Gastroesophageal sphincter (tissue), 4 donors: Measurements from ENCODE around the gene PRMT1. TPM values are rescaled to one million over a fixed set of nuclear protein-coding genes. Genes with fewer than 3 reads are reported as not detected.
A peak's percentile ranks its signal among the peaks of the same experiment; 100 is the strongest.
"Not testable (repeated sequence)": the region's sequence is repeated elsewhere in the genome, so short reads cannot be mapped to it uniquely, and the experiment has no call there.

ENCODE experiments used
- ATAC-seq: fragments of 150-250 bp; one replicate; pipeline ENCODE4 v1.9.1; 2016; ENCODE audit warnings: mild to moderate bottlenecking, moderate library complexity
- H3K27ac ChIP-seq, 4 donors: fragments of 200-600 bp; sonication (generic) in 3 of 4; 1 replicate in 3 of 4; 2 replicates in 1 of 4; pipeline ENCODE4 v1.5.1; 2016 to 2019
- H3K27me3 ChIP-seq: fragments of 200-600 bp; sonication (generic); one replicate; pipeline ENCODE4 v1.5.1; 2019
- H3K36me3 ChIP-seq, 2 donors: fragments of 200-600 bp; sonication (generic); one replicate each; pipeline ENCODE4 v1.5.1; 2019; ENCODE audit warnings: control low read depth in 1 of 2
- H3K4me1 ChIP-seq, 3 donors: fragments of 200-600 bp; sonication (generic); 1 replicate in 2 of 3; 2 replicates in 1 of 3; pipeline ENCODE4 v1.5.1; 2016 to 2019; ENCODE audit warnings: control low read depth in 2 of 3
- H3K4me3 ChIP-seq, 2 donors: fragments of 200-600 bp; sonication (generic); one replicate each; pipeline ENCODE4 v1.5.1; 2019; ENCODE audit warnings: mild to moderate bottlenecking in 1 of 2, moderate library complexity in 1 of 2
- H3K9me3 ChIP-seq, 3 donors: fragments of 200-600 bp; sonication (generic); one replicate each; pipeline ENCODE4 v1.5.1; 2017 to 2019; ENCODE audit warnings: control low read depth in 2 of 3
- EP300 ChIP-seq: sonication (generic); formaldehyde crosslinking; IDR thresholded peaks from one replicate; pipeline ENCODE4 v1.6.1; 2017; ENCODE audit warnings: antibody characterized with exemption, mild to moderate bottlenecking
- POLR2A ChIP-seq, 2 donors: fragments of 450-650 bp; IDR thresholded peaks; one replicate each; pipeline ENCODE4 v1.6.1; 2017; ENCODE audit warnings: antibody characterized with exemption in 2 of 2, mild to moderate bottlenecking in 2 of 2, moderate library complexity in 1 of 2
- POLR2AphosphoS5 ChIP-seq: sonication (generic); formaldehyde crosslinking; IDR thresholded peaks from one replicate; pipeline ENCODE4 v1.6.1; 2017; ENCODE audit warnings: antibody characterized with exemption
- WGBS, 2 donors: methylation state at CpG; one replicate each; pipeline ENCODE4 v1.1.5; 2018; ENCODE audit warnings: low coverage in 1 of 2; 5-methylcytosine and 5-hydroxymethylcytosine counted together
- total RNA-seq, 4 donors: library from RNA; depleted of rRNA; stranded (reverse); fragments of >200 nt; gene quantifications; one replicate each; pipeline ENCODE4 v1.1.0, GENCODE V29; 2016
- TF ChIP-seq, protein P1 (sequence below), 4 experiments: fragments of 200-600 bp in 2 of 4; fragments of 450-650 bp in 2 of 4; sonication (generic) in 1 of 4; IDR thresholded peaks; one replicate each; pipeline ENCODE4 v1.5.1; 2017 to 2019; ENCODE audit warnings: antibody characterized with exemption in 4 of 4, mild to moderate bottlenecking in 2 of 4, moderate library complexity in 2 of 4

PRMT1 gene
- total RNA-seq, 4 donors from 2014 or later = 137 to 152 (median 146) TPM

- no peak overlapping the region for H3K4me3 ChIP-seq
- H3K9me3 ChIP-seq = no peaks in the 10 kb centered on the region
- no peak for ATAC-seq
- no peak overlapping the region for H3K27ac ChIP-seq
- TF ChIP-seq POLR2AphosphoS5 (no peak), POLR2A (IDR thresholded peaks at IDR 0.05) (no peak), EP300 (no peak)
- TF ChIP-seq, protein P1, sequence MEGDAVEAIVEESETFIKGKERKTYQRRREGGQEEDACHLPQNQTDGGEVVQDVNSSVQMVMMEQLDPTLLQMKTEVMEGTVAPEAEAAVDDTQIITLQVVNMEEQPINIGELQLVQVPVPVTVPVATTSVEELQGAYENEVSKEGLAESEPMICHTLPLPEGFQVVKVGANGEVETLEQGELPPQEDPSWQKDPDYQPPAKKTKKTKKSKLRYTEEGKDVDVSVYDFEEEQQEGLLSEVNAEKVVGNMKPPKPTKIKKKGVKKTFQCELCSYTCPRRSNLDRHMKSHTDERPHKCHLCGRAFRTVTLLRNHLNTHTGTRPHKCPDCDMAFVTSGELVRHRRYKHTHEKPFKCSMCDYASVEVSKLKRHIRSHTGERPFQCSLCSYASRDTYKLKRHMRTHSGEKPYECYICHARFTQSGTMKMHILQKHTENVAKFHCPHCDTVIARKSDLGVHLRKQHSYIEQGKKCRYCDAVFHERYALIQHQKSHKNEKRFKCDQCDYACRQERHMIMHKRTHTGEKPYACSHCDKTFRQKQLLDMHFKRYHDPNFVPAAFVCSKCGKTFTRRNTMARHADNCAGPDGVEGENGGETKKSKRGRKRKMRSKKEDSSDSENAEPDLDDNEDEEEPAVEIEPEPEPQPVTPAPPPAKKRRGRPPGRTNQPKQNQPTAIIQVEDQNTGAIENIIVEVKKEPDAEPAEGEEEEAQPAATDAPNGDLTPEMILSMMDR (IDR thresholded peaks at IDR 0.05) = no peak
- H3K36me3 ChIP-seq = no peaks in the 10 kb centered on the region
- 67 to 76% methylated on average over 3 of the region's 3 CpGs for WGBS, 2 donors
- no peaks in the 10 kb centered on the region for H3K27me3 ChIP-seq
- H3K4me1 ChIP-seq = no peaks in the 10 kb centered on the region
Measured at GRCh38 chr19:49716154-49716553, 39.1 kb downstream of the PRMT1 start.

DNA sequence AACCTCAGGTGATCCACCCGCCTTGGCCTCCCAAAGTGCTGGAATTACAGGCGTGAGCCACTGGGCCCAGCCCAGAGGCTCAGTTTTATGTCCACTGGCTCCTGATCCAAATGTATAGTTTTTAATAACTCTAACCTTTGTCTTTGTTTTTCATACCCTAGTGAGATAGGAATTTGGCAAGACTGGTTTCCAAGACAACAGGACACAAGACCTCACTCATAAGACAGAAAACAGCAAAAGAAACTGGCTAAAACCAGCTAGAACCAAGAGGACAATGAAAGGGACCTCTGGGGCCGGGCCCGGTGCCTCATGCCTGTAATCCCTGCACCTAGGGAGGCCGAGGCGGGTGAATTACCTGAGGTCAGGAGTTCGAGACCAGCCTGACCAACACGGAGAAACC, 41.4 kb downstream of the PRMT1 start:
- no peaks in the 10 kb centered on the region for H3K27me3 ChIP-seq
- H3K36me3 ChIP-seq = no peaks in the 10 kb centered on the region
- TF ChIP-seq POLR2AphosphoS5 (no peak), EP300 (no peak), POLR2A (IDR thresholded peaks at IDR 0.05) (no peak)
- TF ChIP-seq, protein P1 (IDR thresholded peaks at IDR 0.05) = no peak
- 67 to 100% methylated on average over 2 to 3 of the region's 8 CpGs for WGBS, 2 donors
- H3K9me3 ChIP-seq = no peaks in the 10 kb centered on the region
- H3K4me3 ChIP-seq = no peak overlapping the region
- ATAC-seq = no peak
- no peak overlapping the region for H3K27ac ChIP-seq
- H3K4me1 ChIP-seq = no peaks in the 10 kb centered on the region

- no peaks in the 10 kb centered on the region for H3K4me1 ChIP-seq
- no peaks in the 10 kb centered on the region for H3K9me3 ChIP-seq
- no peak overlapping the region for H3K27ac ChIP-seq
- ATAC-seq = no peak
- TF ChIP-seq, protein P1 (IDR thresholded peaks at IDR 0.05) = no peak
- no peak for TF ChIP-seq POLR2AphosphoS5
- TF ChIP-seq EP300 = no peak
- no peak for TF ChIP-seq POLR2A (IDR thresholded peaks at IDR 0.05)
- WGBS, 2 donors = 68 to 70% methylated on average over 3 to 6 of the region's 6 CpGs
- no peak overlapping the region for H3K4me3 ChIP-seq
- H3K36me3 ChIP-seq = no peaks in the 10 kb centered on the region
- H3K27me3 ChIP-seq = peaks cover 1% of the 10 kb centered on the region
Measured at GRCh38 chr19:49718991-49719390, 41.9 kb downstream of the PRMT1 start.

DNA sequence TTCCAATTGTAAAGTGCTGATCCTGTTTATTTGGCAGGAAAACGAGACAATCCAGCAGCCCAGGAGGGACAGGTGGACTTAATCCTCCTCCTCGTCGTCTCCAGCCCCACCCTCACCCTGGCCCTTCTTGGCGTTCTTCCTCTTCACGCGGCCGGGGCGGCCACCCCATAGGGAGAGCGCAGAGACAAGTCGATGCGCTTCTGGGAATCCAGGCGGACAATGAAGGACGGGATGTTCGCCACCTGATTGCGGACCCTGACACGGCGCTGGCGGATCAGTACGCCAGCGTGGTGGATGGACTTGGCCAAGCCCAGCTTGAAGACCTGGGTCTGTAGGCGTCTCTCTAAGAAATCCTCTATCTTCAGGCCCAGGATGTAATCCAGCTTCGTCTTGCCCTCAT, 42.3 kb downstream of the PRMT1 start:
- H3K4me3 ChIP-seq, H3K36me3 ChIP-seq, H3K27ac ChIP-seq, H3K27me3 ChIP-seq, ATAC-seq, H3K9me3 ChIP-seq, H3K4me1 ChIP-seq: not testable (repeated sequence)
- 73% methylated on average over 7 of the region's 22 CpGs; no CpG with 5 or more reads in 1 of the 2 donors for WGBS, 2 donors

DNA sequence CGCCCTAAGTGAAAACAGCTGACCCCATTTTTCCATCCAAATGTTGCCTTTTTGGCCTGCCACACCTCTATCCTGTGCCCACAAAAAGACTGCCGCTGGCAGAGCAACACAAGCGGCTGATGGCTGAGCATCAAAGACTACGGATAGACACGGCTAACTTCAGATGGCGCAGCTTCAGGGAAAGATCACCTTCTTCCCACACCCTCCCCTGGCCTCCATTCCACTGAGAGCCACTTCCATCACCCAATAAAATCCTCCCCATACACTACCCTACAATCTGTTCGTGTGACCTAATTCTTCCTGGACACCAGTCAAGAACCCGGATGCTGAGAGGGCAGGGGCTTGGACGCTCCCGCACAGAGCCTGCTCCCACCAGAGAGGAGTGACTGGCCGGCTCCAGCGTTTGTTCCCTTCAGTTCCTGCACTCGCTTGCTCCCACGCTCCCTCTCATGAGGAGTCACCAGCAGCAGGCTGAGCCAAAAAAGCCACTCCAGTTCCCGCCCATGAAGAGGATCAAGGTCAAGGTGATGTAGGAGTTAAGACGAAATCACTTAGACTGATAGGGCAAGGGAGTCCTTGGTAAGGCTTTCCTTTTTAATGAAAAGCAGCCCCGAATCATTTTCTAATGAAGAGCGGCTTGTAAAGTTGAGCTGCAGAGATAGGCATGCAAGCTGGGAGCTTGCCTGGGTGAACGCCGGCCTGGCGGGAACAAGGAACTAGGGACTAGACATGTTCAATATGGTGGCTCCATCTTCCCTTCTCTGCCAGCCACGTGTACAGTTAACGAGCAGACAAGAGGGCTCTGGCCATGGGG, 50.4 kb downstream of the PRMT1 start:
- WGBS, 2 donors = 46 to 88% methylated on average over 5 to 20 of the region's 23 CpGs
- peak overlapping the region in 2 of 4 donors; percentile 43 to 47 for H3K27ac ChIP-seq

More for the DNA sequence above, 50.4 kb downstream of the PRMT1 start:
- Histone ChIP-seq H3K27me3 (peaks cover 3% of the 10 kb centered on the region), H3K36me3 (no peaks in the 10 kb centered on the region), H3K9me3 (no peaks in the 10 kb centered on the region), H3K4me1 (no peaks in the 10 kb centered on the region), H3K4me3 (no peak overlapping the region)
- TF ChIP-seq, protein P1 (IDR thresholded peaks at IDR 0.05) = no peak
- TF ChIP-seq POLR2A (IDR thresholded peaks at IDR 0.05) (no peak), POLR2AphosphoS5 (no peak)
- ATAC-seq = peak; percentile 53
